GM12891 (cell line): ENCODE measurements around the gene SDHAF3.

ENCODE experiments used
- POLR2A ChIP-seq: IDR thresholded peaks from 2 replicates; pipeline ENCODE4 v1.6.1; 2011; ENCODE audit warnings: low read depth, low read length, control low read depth
- POLR2AphosphoS5 ChIP-seq: IDR thresholded peaks from 2 replicates; pipeline ENCODE4 v1.6.1; 2011; ENCODE audit warnings: low read depth, low read length, control low read depth

GRCh38 chr7:97075928-97076327 lies 41.6 kb upstream of the SDHAF3 start:
- TF ChIP-seq POLR2A: no peak
- no peak for TF ChIP-seq POLR2AphosphoS5
